K562 (cell line): ENCODE results near the gene PNISR. TPM values are rescaled to one million over a fixed set of nuclear protein-coding genes. Genes with fewer than 3 reads are reported as not detected.
A peak's percentile ranks its signal among the peaks of the same experiment; 100 is the strongest.

ENCODE experiments used
- ATF1 ChIP-seq, 2 experiments: fragments of 450-650 bp in 1 of 2; IDR thresholded peaks; 2 replicates each; pipeline ENCODE4 v1.6.1; 2016; ENCODE audit warnings: missing compliant biosample characterization in 1 of 2, missing genetic modification characterization in 1 of 2
- ATF7 ChIP-seq: fragments of 450-650 bp; IDR thresholded peaks from 2 replicates; pipeline ENCODE4 v1.7.1; 2014; ENCODE audit warnings: mild to moderate bottlenecking, moderate library complexity
- CLOCK ChIP-seq: fragments of 250-450 bp; sonication (Bioruptor Pico); IDR thresholded peaks from 2 replicates; pipeline ENCODE4 v1.4.0; 2020; ENCODE audit warnings: mild to moderate bottlenecking, moderate library complexity, borderline replicate concordance
- GTF2A2 ChIP-seq: IDR thresholded peaks from 2 replicates; pipeline ENCODE4 v1.6.1; 2016; ENCODE audit warnings: mild to moderate bottlenecking, missing genetic modification characterization, missing compliant biosample characterization
- ILK ChIP-seq: fragments of 450-650 bp; IDR thresholded peaks from 2 replicates; pipeline ENCODE4 v1.6.1; 2016; ENCODE audit warnings: missing genetic modification characterization, low read depth, mild to moderate bottlenecking, missing compliant biosample characterization, moderate library complexity, borderline replicate concordance
- KDM4B ChIP-seq, 2 experiments: fragments of 450-650 bp in 1 of 2; sonication (generic) in 1 of 2; IDR thresholded peaks; 2 replicates each; pipeline ENCODE4 v1.6.1; 2016 to 2017; ENCODE audit warnings: borderline replicate concordance in 2 of 2, antibody characterized with exemption in 1 of 2, low read depth in 1 of 2, mild to moderate bottlenecking in 1 of 2
- MBD2 ChIP-seq: sonication (generic); IDR thresholded peaks from 2 replicates; pipeline ENCODE4 v1.6.1; 2016; ENCODE audit warnings: low read depth, borderline replicate concordance
- MEIS2 ChIP-seq: fragments of 450-650 bp; IDR thresholded peaks from 2 replicates; pipeline ENCODE4 v1.6.1; 2014; ENCODE audit warnings: mild to moderate bottlenecking; ENCODE audit not compliant: partially characterized antibody
- NKRF ChIP-seq: fragments of 450-650 bp; IDR thresholded peaks from 2 replicates; pipeline ENCODE4 v1.6.1; 2016; ENCODE audit warnings: borderline replicate concordance
- NR2C1 ChIP-seq, 2 experiments: fragments of 450-650 bp; IDR thresholded peaks; 2 replicates each; pipeline ENCODE4 v1.6.1; 2017; ENCODE audit warnings: mild to moderate bottlenecking in 2 of 2, antibody characterized with exemption in 1 of 2, inconsistent platforms in 1 of 2, missing compliant biosample characterization in 1 of 2, missing genetic modification characterization in 1 of 2
- OTX1 ChIP-seq: fragments of 450-650 bp; formaldehyde crosslinking; IDR thresholded peaks from 2 replicates; pipeline ENCODE4 v1.4.0; 2022; ENCODE audit warnings: mild to moderate bottlenecking
- POLR2A ChIP-seq: fragments of 450-650 bp; conservative IDR thresholded peaks from 2 replicates; pipeline ENCODE4 v1.6.1; 2016
- TCF7L2 ChIP-seq: fragments of 150-350 bp; IDR thresholded peaks from 2 replicates; pipeline ENCODE4 v1.6.1; 2016; ENCODE audit warnings: low read depth, mild to moderate bottlenecking, low read length, moderate library complexity
- YBX1 ChIP-seq: fragments of 450-650 bp; IDR thresholded peaks from 2 replicates; pipeline ENCODE4 v1.7.1; 2016; ENCODE audit warnings: mild to moderate bottlenecking
- ZBTB11 ChIP-seq, 3 experiments: fragments of 200-800 bp in 1 of 3; fragments of 250-450 bp in 1 of 3; fragments of 450-650 bp in 1 of 3; sonication (Bioruptor Pico) in 1 of 3; sonication (Bioruptor generic) in 1 of 3; formaldehyde crosslinking in 1 of 3; IDR thresholded peaks; 2 replicates each; pipeline versions ENCODE4 v1.6.1 to v1.8.0; 2016 to 2022; ENCODE audit warnings: mild to moderate bottlenecking in 2 of 3, missing genetic modification characterization in 2 of 3, missing compliant biosample characterization in 1 of 3, moderate library complexity in 1 of 3
- ZEB2 ChIP-seq: fragments of 450-650 bp; IDR thresholded peaks from 2 replicates; pipeline ENCODE4 v1.6.1; 2016
- ZFP30 ChIP-seq: fragments of 250-450 bp; sonication (Bioruptor Pico); IDR thresholded peaks from 2 replicates; pipeline ENCODE4 v1.8.0; 2022; ENCODE audit warnings: moderate library complexity, mild to moderate bottlenecking, inconsistent platforms, borderline replicate concordance
- ZNF644 ChIP-seq: fragments of 200-800 bp; sonication (Bioruptor generic); IDR thresholded peaks from 2 replicates; pipeline ENCODE4 v1.6.1; 2016; ENCODE audit warnings: low read depth, missing genetic modification characterization, missing compliant biosample characterization
- polyA plus RNA-seq, 8 experiments: library from polyadenylated mRNA; depleted of rRNA in 4 of 8; stranded (reverse) in 5 of 8; unstranded in 3 of 8; fragments of >200 nt; fragmentation: Nextera tagmentation in 2 of 8; fragmentation: Illumina TruSeq in 1 of 8; extraction: Ambion mirVana in 2 of 8; extraction: Trizol in 1 of 8; gene quantifications; 2 replicates each; pipeline versions ENCODE4 v1.2.1 to v1.2.3, GENCODE V29; 2011 to 2014; ENCODE audit warnings: inconsistent platforms in 1 of 8, missing spikeins in 1 of 8
- total RNA-seq, 7 experiments: library from RNA; depleted of rRNA in 6 of 7; stranded (reverse); fragments of >200 nt in 6 of 7; fragmentation: Illumina TruSeq in 2 of 7; extraction: Trizol in 2 of 7; gene quantifications; 2 replicates each; pipeline versions ENCODE4 v1.2.1 to v1.2.3, GENCODE V29; 2011 to 2021; ENCODE audit warnings: low replicate concordance in 1 of 7

The PNISR gene
- total and polyA plus RNA-seq, 9 of the 15 experiments (the other 6 are each of a cell fraction or from before 2014, with no cell fraction given): 97.4 to 206 (median 131) TPM

- TF ChIP-seq KDM4B (IDR thresholded peaks at IDR 0.05; ENCODE audit: borderline replicate concordance in 2 of 2, low read depth in 1 of 2): no peak
- peak; percentile 5 for TF ChIP-seq POLR2A
- 0 out of 2 replicates have a peak, but pooled peaks have one; percentile 34 for TF ChIP-seq ZEB2
- TF ChIP-seq NR2C1 (IDR thresholded peaks at IDR 0.05): no peak
- TF ChIP-seq NR2C1 (tag; IDR thresholded peaks at IDR 0.05): peak; percentile 88
- no peak for TF ChIP-seq CLOCK (CRISPR knock-in tag)
- TF ChIP-seq GTF2A2 (tag): no peak
- no peak for TF ChIP-seq MBD2
- TF ChIP-seq ILK: no peak
- no peak for TF ChIP-seq YBX1
- no peak for TF ChIP-seq ATF1 (CRISPR knock-in tag; IDR thresholded peaks at IDR 0.05)
- TF ChIP-seq ATF1 (tag; IDR thresholded peaks at IDR 0.05): peak; percentile 53; the same call in 1 of the 2 replicates
- TF ChIP-seq ATF7: 0 out of 2 replicates have a peak, but pooled peaks have one; percentile 35
- peak; percentile 63 for TF ChIP-seq ZNF644 (tag)
- no peak for TF ChIP-seq TCF7L2
- no peak for TF ChIP-seq NKRF
- no peak for TF ChIP-seq MEIS2
- 0 out of 2 replicates have a peak, but pooled peaks have one; percentile 25 for TF ChIP-seq ZFP30
- 0 out of 2 replicates have a peak, but pooled peaks have one; percentile 20 for TF ChIP-seq OTX1
- TF ChIP-seq ZBTB11 (CRISPR knock-in tag; IDR thresholded peaks at IDR 0.05): peak in 1 of 3 experiments; percentile 27; a peak in 1 of 6 replicates
Measured at GRCh38 chr6:99425647-99426450, 741 bp upstream of the PNISR start (continued).
